GM18951 (cell line): Measurements from ENCODE around the gene TBCCD1.
"Not testable (repeated sequence)": the region's sequence is repeated elsewhere in the genome, so short reads cannot be mapped to it uniquely, and the experiment has no call there.

ENCODE experiments used
- POLR2A ChIP-seq: IDR thresholded peaks from 4 replicates; pipeline ENCODE4 v1.6.1; 2011; ENCODE audit warnings: mild to moderate bottlenecking; ENCODE audit not compliant: insufficient read length, insufficient read depth; ENCODE audit errors: extremely low read depth
- in situ Hi-C: fragments of 300-500 bp; cut with MboI; formaldehyde crosslinking; loops from one replicate; pipeline ENCODE4 v1.12.0; 2022; ENCODE audit warnings: low sequenced_read_pairs, mixed read lengths, inconsistent platforms; ENCODE audit not compliant: unreplicated experiment

TBCCD1 gene

GRCh38 chr3:186589121-186589520 lies 22.0 kb upstream of the TBCCD1 start:
- no peak for TF ChIP-seq POLR2A
- in situ Hi-C loops: no loop called here

GRCh38 chr3:186588632-186589031 lies 21.5 kb upstream of the TBCCD1 start:
- no peak for TF ChIP-seq POLR2A
- in situ Hi-C loops: no loop called here

GRCh38 chr3:186587183-186587582 lies 20.0 kb upstream of the TBCCD1 start:
- in situ Hi-C loops: no loop called here
- no peak for TF ChIP-seq POLR2A

GRCh38 chr3:186586245-186586644 lies 19.1 kb upstream of the TBCCD1 start:
- in situ Hi-C loops: not testable (repeated sequence)

- TF ChIP-seq POLR2A: no peak
- in situ Hi-C loops: no loop called here
Observed at GRCh38 chr3:186583831-186584230, 16.7 kb upstream of the TBCCD1 start.

GRCh38 chr3:186582541-186582940 lies 15.4 kb upstream of the TBCCD1 start:
- in situ Hi-C loops: no loop called here
- no peak for TF ChIP-seq POLR2A

GRCh38 chr3:186580785-186581184 lies 13.6 kb upstream of the TBCCD1 start:
- in situ Hi-C loops: no loop called here
- TF ChIP-seq POLR2A: no peak

GRCh38 chr3:186577521-186577920 lies 10.4 kb upstream of the TBCCD1 start:
- in situ Hi-C loops: no loop called here
- no peak for TF ChIP-seq POLR2A

- in situ Hi-C loops: no loop called here
- TF ChIP-seq POLR2A: no peak
Observed at GRCh38 chr3:186571644-186572013, 4.5 kb upstream of the TBCCD1 start.

GRCh38 chr3:186570941-186571643 lies 4.0 kb upstream of the TBCCD1 start:
- TF ChIP-seq POLR2A: no peak
- in situ Hi-C loops: no loop called here

- in situ Hi-C loops: no loop called here
- TF ChIP-seq POLR2A: peak; percentile 80
Observed at GRCh38 chr3:186570096-186570940, 3.2 kb upstream of the TBCCD1 start, which contains the start of gene DNAJB11. Gene DNAJB11, plus strand, starts transcription at chr3:186570720. Its CDS starts 178 bp downstream, at chr3:186570898.

- in situ Hi-C loops: no loop called here
- TF ChIP-seq POLR2A: no peak
Observed at GRCh38 chr3:186569779-186570095, 2.6 kb upstream of the TBCCD1 start.

- in situ Hi-C loops: not testable (repeated sequence)
Observed at GRCh38 chr3:186569361-186569760, 2.2 kb upstream of the TBCCD1 start.

GRCh38 chr3:186566772-186567071 lies 417 bp downstream of the TBCCD1 start:
- no peak for TF ChIP-seq POLR2A
- in situ Hi-C loops: no loop called here
